Measurements from ENCODE around the gene CHIC2.
"Not testable (repeated sequence)": the region's sequence is repeated elsewhere in the genome, so short reads cannot be mapped to it uniquely, and the experiment has no call there.

The CHIC2 gene

GRCh38 chr4:54061067-54061466 lies 3.3 kb downstream of the CHIC2 start:
- no peak for DNase-seq (ENCODE audit: low read depth)

GRCh38 chr4:54060116-54060515 lies 4.3 kb downstream of the CHIC2 start:
- DNase-seq (ENCODE audit: low read depth): no peak

- DNase-seq (ENCODE audit: low read depth): no peak
These were observed 6.2 kb downstream of the CHIC2 start for GRCh38 chr4:54058171-54058570.

GRCh38 chr4:54056360-54056759 lies 8.0 kb downstream of the CHIC2 start:
- DNase-seq (ENCODE audit: low read depth): no peak

- DNase-seq (ENCODE audit: low read depth): no peak
These were observed 8.9 kb downstream of the CHIC2 start for GRCh38 chr4:54055494-54055893.

GRCh38 chr4:54054501-54054900 lies 9.9 kb downstream of the CHIC2 start:
- DNase-seq (ENCODE audit: low read depth): no peak

GRCh38 chr4:54053322-54053721 lies 11.1 kb downstream of the CHIC2 start:
- not testable (repeated sequence) for DNase-seq (ENCODE audit: low read depth)

- DNase-seq (ENCODE audit: low read depth): no peak
These were observed 14.0 kb downstream of the CHIC2 start for GRCh38 chr4:54050214-54050904.

- not testable (repeated sequence) for DNase-seq (ENCODE audit: low read depth)
These were observed 20.8 kb downstream of the CHIC2 start for GRCh38 chr4:54043630-54044029.

- no peak for DNase-seq (ENCODE audit: low read depth)
These were observed 22.5 kb downstream of the CHIC2 start for GRCh38 chr4:54041933-54042332.

- DNase-seq (ENCODE audit: low read depth): no peak
These were observed 23.3 kb downstream of the CHIC2 start for GRCh38 chr4:54041100-54041499.

GRCh38 chr4:54038056-54038455 lies 26.3 kb downstream of the CHIC2 start:
- no peak for DNase-seq (ENCODE audit: low read depth)

- no peak for DNase-seq (ENCODE audit: low read depth)
These were observed 28.2 kb downstream of the CHIC2 start for GRCh38 chr4:54036184-54036583.

GRCh38 chr4:54032558-54033135 lies 31.8 kb downstream of the CHIC2 start:
- DNase-seq (ENCODE audit: low read depth): no peak

- no peak for DNase-seq (ENCODE audit: low read depth)
These were observed 37.1 kb downstream of the CHIC2 start for GRCh38 chr4:54027311-54027710.

GRCh38 chr4:54025582-54025981 lies 38.8 kb downstream of the CHIC2 start:
- DNase-seq (ENCODE audit: low read depth): no peak

- not testable (repeated sequence) for DNase-seq (ENCODE audit: low read depth)
These were observed 41.4 kb downstream of the CHIC2 start for GRCh38 chr4:54023019-54023418.

- no peak for DNase-seq (ENCODE audit: low read depth)
These were observed 46.4 kb downstream of the CHIC2 start for GRCh38 chr4:54017974-54018373.

GRCh38 chr4:54017308-54017707 lies 47.1 kb downstream of the CHIC2 start:
- DNase-seq (ENCODE audit: low read depth): no peak

GRCh38 chr4:54016504-54016903 lies 47.9 kb downstream of the CHIC2 start:
- DNase-seq (ENCODE audit: low read depth): no peak

GRCh38 chr4:54015423-54016030 lies 48.9 kb downstream of the CHIC2 start:
- no peak for DNase-seq (ENCODE audit: low read depth)

GRCh38 chr4:54014666-54015160 lies 49.7 kb downstream of the CHIC2 start:
- no peak for DNase-seq (ENCODE audit: low read depth)

- no peak for DNase-seq (ENCODE audit: low read depth)
These were observed 53.2 kb downstream of the CHIC2 start for GRCh38 chr4:54011201-54011600.

Data from activated T-cell treated with anti-CD3 and anti-CD28 coated beads for 24 hours (primary cell).